ENCODE results near the gene CWH43. TPM values are rescaled to one million over a fixed set of nuclear protein-coding genes. Genes with fewer than 3 reads are reported as not detected.
"Not testable (repeated sequence)": the region's sequence is repeated elsewhere in the genome, so short reads cannot be mapped to it uniquely, and the experiment has no call there.

CWH43 gene
- total RNA-seq, 1 donor from 2014 or later: not detected

- H3K4me1 Mint-ChIP-seq; DNase-seq (ENCODE audit: low read depth, low spot score); H3K27ac Mint-ChIP-seq (ENCODE audit: unreplicated experiment); H3K4me3 Mint-ChIP-seq: not testable (repeated sequence)
- Mint-ChIP-seq H3K27me3 (ENCODE audit: low read depth) (peaks cover 21% of the 10 kb centered on the region), H3K9me3 (peaks cover 75% of the 10 kb centered on the region), H3K36me3 (ENCODE audit: low read depth) (peaks cover 82% of the 10 kb centered on the region)
Measured at GRCh38 chr4:49102344-49102898, 116.3 kb downstream of the CWH43 start.

DNA sequence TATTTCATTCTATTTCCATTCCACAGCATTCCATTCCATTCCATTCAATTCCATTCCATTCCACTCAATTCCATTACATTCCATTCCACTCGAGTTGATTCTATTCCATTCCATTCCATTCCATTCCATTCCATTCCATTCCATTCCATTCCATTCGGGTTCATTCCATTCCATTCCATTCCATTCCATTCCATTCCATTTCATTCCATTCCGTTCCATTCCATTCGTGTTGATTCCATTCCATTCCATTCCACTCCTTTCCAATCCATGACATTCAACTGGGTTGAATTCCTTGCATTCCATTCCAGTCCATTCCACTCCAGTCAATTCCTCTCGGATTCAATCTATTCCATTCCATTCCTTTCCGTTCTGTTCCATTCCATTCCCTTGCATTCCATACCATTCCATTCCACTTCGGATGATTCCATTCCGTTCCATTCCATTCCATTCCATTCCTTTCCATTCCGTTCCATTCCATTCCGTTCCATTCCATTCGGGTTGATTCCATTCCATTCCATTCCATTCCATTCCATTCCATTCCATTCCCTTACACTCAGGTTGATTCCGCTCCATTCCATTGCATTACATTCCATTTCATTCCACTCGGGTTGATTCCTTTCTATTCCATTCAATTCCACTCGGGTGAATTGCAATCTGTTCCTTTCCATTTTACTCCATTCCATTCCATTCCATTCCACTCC is 117.5 kb downstream of the CWH43 start:
- peaks cover 75% of the 10 kb centered on the region for H3K9me3 Mint-ChIP-seq
- peaks cover 25% of the 10 kb centered on the region for H3K27me3 Mint-ChIP-seq (ENCODE audit: low read depth)
- DNase-seq (ENCODE audit: low read depth, low spot score); H3K4me3 Mint-ChIP-seq; H3K4me1 Mint-ChIP-seq; H3K27ac Mint-ChIP-seq (ENCODE audit: unreplicated experiment): not testable (repeated sequence)
- peaks cover 82% of the 10 kb centered on the region for H3K36me3 Mint-ChIP-seq (ENCODE audit: low read depth)

GRCh38 chr4:49104231-49104930 is 118.3 kb downstream of the CWH43 start:
- H3K36me3 Mint-ChIP-seq (ENCODE audit: low read depth): peaks cover 78% of the 10 kb centered on the region
- H3K4me3 Mint-ChIP-seq; DNase-seq (ENCODE audit: low read depth, low spot score); H3K4me1 Mint-ChIP-seq; H3K27ac Mint-ChIP-seq (ENCODE audit: unreplicated experiment): not testable (repeated sequence)
- H3K27me3 Mint-ChIP-seq (ENCODE audit: low read depth): peaks cover 25% of the 10 kb centered on the region
- peaks cover 70% of the 10 kb centered on the region for H3K9me3 Mint-ChIP-seq

DNA sequence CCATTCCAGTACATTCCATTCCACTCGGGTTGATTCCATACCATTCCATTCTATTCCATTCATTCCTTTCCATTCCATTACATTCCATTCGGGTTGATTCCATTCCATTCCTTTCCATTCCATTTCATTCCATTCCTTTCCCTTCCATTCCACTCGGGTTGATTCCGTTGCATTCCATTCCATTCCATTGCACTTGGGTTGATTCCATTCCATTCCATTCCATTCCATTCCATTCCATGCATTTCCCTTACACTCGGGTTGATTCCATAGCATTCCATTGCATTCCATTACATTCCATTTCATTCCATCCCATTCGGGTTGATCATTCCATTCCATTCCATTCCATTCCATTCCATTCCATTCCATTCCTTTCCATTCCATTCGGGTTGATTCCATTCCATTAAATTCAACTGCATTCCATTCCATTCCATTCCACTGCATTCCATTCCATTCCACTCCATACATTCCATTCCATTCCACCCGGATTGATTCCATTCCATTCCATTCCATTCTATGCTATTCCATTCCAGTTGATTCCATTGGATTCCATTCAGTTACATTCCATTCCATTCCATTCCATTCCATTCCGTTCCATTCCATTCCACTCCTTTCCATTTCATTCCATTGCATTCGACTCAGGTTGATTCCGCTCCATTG is 119.3 kb downstream of the CWH43 start:
- not testable (repeated sequence) for H3K4me3 Mint-ChIP-seq; DNase-seq (ENCODE audit: low read depth, low spot score); H3K4me1 Mint-ChIP-seq; H3K27ac Mint-ChIP-seq (ENCODE audit: unreplicated experiment)
- peaks cover 31% of the 10 kb centered on the region for H3K27me3 Mint-ChIP-seq (ENCODE audit: low read depth)
- H3K36me3 Mint-ChIP-seq (ENCODE audit: low read depth): peaks cover 78% of the 10 kb centered on the region
- peaks cover 70% of the 10 kb centered on the region for H3K9me3 Mint-ChIP-seq

DNA sequence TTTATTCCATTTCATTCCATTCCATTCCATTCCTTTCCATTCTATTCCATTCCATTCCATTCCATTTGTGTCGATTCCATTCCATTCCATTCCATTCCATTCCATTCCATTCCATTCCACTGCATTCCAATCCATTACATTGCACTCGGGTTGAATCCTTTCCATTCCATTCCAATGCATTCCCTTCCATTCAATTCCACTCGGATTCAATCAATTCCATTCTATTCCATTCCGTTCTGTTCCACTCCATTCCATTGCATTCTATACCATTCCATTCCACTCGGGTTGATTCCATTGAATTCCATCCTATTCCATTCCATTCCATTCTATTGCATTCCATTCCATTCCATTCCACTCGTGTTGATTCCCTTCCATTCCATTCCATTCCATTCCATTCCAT is 121.2 kb downstream of the CWH43 start:
- Mint-ChIP-seq H3K36me3 (ENCODE audit: low read depth) (peaks cover 89% of the 10 kb centered on the region), H3K9me3 (peaks cover 79% of the 10 kb centered on the region), H3K27me3 (ENCODE audit: low read depth) (peaks cover 34% of the 10 kb centered on the region)
- not testable (repeated sequence) for H3K27ac Mint-ChIP-seq (ENCODE audit: unreplicated experiment); H3K4me3 Mint-ChIP-seq; DNase-seq (ENCODE audit: low read depth, low spot score); H3K4me1 Mint-ChIP-seq

- H3K9me3 Mint-ChIP-seq: peaks cover 75% of the 10 kb centered on the region
- H3K36me3 Mint-ChIP-seq (ENCODE audit: low read depth): peaks cover 89% of the 10 kb centered on the region
Measured at GRCh38 chr4:49108183-49108978, 122.3 kb downstream of the CWH43 start.

DNA sequence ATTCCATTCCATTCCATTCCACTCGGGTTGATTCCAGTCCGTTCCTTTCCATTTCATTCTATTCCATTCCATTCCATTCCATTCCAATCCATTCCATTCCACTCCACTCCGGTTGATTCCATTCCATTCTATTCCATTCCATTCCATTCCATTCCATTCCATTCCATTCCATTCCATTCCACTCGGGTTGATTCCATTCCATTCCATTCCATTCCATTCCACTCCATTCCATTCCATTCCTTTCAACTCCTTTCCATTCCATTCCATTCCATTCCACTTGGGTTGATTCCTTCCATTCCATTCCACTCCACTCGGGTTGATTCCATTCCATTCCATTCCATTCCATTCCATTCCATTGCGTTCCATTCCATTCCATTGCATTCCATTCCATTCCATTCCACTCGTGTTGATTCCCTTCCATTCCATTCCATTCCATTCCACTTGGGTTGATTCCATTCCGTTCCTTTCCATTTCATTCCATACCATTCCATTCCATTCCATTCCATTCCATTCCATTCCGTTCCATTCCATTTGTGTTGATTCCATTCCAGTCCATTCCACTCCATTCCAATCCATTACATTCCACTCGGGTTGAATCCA is 123.6 kb downstream of the CWH43 start:
- not testable (repeated sequence) for H3K4me1 Mint-ChIP-seq; H3K27ac Mint-ChIP-seq (ENCODE audit: unreplicated experiment); H3K4me3 Mint-ChIP-seq; DNase-seq (ENCODE audit: low read depth, low spot score)
- peaks cover 22% of the 10 kb centered on the region for H3K27me3 Mint-ChIP-seq (ENCODE audit: low read depth)
- H3K36me3 Mint-ChIP-seq (ENCODE audit: low read depth): peaks cover 86% of the 10 kb centered on the region
- H3K9me3 Mint-ChIP-seq: peaks cover 71% of the 10 kb centered on the region

More at GRCh38 chr4:49108183-49108978, 122.3 kb downstream of the CWH43 start:
- peaks cover 27% of the 10 kb centered on the region for H3K27me3 Mint-ChIP-seq (ENCODE audit: low read depth)
- DNase-seq (ENCODE audit: low read depth, low spot score); H3K4me3 Mint-ChIP-seq; H3K4me1 Mint-ChIP-seq; H3K27ac Mint-ChIP-seq (ENCODE audit: unreplicated experiment): not testable (repeated sequence)

- Mint-ChIP-seq H3K27me3 (ENCODE audit: low read depth) (peaks cover 17% of the 10 kb centered on the region), H3K9me3 (peaks cover 66% of the 10 kb centered on the region), H3K36me3 (ENCODE audit: low read depth) (peaks cover 85% of the 10 kb centered on the region)
- H3K27ac Mint-ChIP-seq (ENCODE audit: unreplicated experiment); DNase-seq (ENCODE audit: low read depth, low spot score); H3K4me1 Mint-ChIP-seq; H3K4me3 Mint-ChIP-seq: not testable (repeated sequence)
Measured at GRCh38 chr4:49110579-49110978, 124.5 kb downstream of the CWH43 start.

Other genes starting within 250 kb of the CWH43 start
- 48.7 and 51.5 TPM in 2 replicates for gene FRYL, start 206.0 kb upstream of the CWH43 start, total RNA-seq
- gene OCIAD1, start 155.2 kb upstream of the CWH43 start, total RNA-seq: 129 and 141 TPM in 2 replicates
- 29.7 and 33.4 TPM in 2 replicates for gene OCIAD2, start 79.5 kb upstream of the CWH43 start, total RNA-seq